Testis (tissue), 3 donors: Measurements from ENCODE around the gene ELFN1. TPM values are rescaled to one million over a fixed set of nuclear protein-coding genes. Genes with fewer than 3 reads are reported as not detected.

Source experiments
- DNase-seq: peaks from one replicate; pipeline ENCODE4 v3.0.0-alpha.2; 2019
- H3K27ac ChIP-seq, 2 donors: fragments of 200-600 bp; sonication (generic); one replicate each; pipeline ENCODE4 v1.5.1; 2019
- H3K27me3 ChIP-seq: fragments of 200-600 bp; sonication (generic); one replicate; pipeline ENCODE4 v1.5.1; 2019
- H3K36me3 ChIP-seq: fragments of 200-600 bp; sonication (generic); one replicate; pipeline ENCODE4 v1.5.1; 2017; ENCODE audit warnings: low read depth; ENCODE audit errors: missing control alignments
- H3K4me1 ChIP-seq: fragments of 200-600 bp; sonication (generic); one replicate; pipeline ENCODE4 v1.5.1; 2019
- H3K4me3 ChIP-seq, 2 donors: fragments of 200-600 bp; sonication (generic); one replicate each; pipeline ENCODE4 v1.5.1; 2017 to 2019
- H3K9me3 ChIP-seq: fragments of 200-600 bp; sonication (generic); one replicate; pipeline ENCODE4 v1.5.1; 2017
- POLR2A ChIP-seq: fragments of 450-650 bp; IDR thresholded peaks from one replicate; pipeline ENCODE4 v1.6.1; 2017; ENCODE audit warnings: antibody characterized with exemption, mild to moderate bottlenecking, moderate library complexity
- WGBS, 2 donors: methylation state at CpG; one replicate each; pipeline ENCODE4 v1.1.5; 2018; 5-methylcytosine and 5-hydroxymethylcytosine counted together
- intact Hi-C: fragments of 100-400 bp; cut with DNase I; formaldehyde crosslinking; loops from one replicate; pipeline ENCODE4 v1.15.1; 2023; ENCODE audit warnings: low total_unique reads
- polyA plus RNA-seq: library from polyadenylated mRNA; stranded (reverse); fragments of 350-450 nt; fragmentation: Illumina TruSeq; extraction: RNeasy Lipid Tissue Mini Kit (QIAGEN cat#74804); gene quantifications from one replicate; pipeline ENCODE4 v1.2.3, GENCODE V29; 2014; ENCODE audit warnings: low read depth, low replicate concordance; ENCODE audit not compliant: insufficient read depth
- total RNA-seq, 2 donors: library from RNA; depleted of rRNA; stranded (reverse); fragments of >200 nt; gene quantifications; one replicate each; pipeline ENCODE4 v1.2.3, GENCODE V29; 2016
- TF ChIP-seq, protein P1 (sequence below), 3 experiments: fragments of 450-650 bp in 2 of 3; fragments of 200-600 bp in 1 of 3; sonication (generic) in 1 of 3; IDR thresholded peaks; one replicate each; pipeline ENCODE4 v1.5.1; 2016 to 2019; ENCODE audit warnings: antibody characterized with exemption in 3 of 3, mild to moderate bottlenecking in 2 of 3, moderate library complexity in 1 of 3

The ELFN1 gene
- total and polyA plus RNA-seq, 3 donors from 2014 or later: 2.3 to 3.2 (median 2.8) TPM

DNA sequence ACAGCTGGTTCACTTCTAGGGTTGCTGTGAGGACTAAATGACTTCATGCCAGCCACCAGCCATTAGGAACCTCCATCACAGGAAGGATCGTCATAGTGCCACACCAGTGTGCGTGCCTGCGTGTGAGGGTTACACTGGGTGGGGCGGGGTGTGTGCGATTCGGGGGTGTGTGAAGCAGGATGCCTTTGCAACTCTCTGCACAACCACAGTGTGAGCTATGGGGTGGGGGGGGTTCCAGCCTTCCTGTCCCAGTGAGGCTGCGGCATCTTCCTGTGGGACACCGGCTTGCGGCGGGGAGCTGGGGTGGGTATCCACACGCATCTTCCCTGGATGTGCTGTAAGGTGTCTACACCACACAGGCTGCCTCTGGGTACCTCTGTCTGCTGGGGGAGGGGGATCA lies 6.9 kb upstream of the ELFN1 start:
- no peaks in the 10 kb centered on the region for H3K27me3 ChIP-seq
- intact Hi-C loops: no loop called here
- DNase-seq: no peak

DNA sequence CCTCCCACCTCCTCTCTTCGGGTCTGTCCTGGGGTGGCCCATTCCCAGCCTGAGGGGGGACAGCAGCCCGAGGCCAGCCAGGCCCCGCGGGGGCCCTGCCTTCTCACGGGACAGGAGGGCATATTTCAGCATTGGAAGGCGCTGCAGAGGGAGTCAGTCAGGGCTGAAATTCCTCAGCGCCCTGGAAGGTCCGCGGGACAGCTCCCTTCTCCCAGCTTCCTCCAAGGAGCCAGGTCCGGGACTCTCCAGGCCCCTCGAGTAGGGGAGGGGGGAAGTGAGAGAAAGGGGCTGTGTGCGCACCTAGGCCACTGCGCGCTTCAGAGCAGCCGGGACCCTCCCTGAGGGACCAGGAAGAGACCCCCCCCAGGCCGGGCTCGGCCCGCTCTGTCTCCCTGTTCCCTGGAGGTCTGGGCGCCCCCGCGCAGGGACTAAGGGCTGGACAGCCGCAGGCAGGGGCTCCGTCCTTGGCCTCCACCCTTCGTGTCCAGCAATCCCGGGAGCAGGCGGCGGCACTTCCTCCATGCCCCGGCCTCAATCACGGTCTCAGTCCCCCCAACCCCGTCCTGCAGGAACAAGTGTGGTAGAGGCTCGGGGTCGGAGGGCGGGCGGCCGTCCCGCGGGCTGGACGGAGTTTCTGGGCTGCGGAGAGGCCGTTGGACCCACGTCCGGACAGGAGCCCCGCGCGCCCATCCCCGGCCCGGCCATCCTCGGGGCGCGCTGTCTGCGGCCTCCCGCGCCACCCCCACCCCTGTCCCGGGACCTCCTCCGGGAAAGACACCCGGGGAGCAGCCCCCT lies 6.0 kb upstream of the ELFN1 start:
- Histone ChIP-seq H3K4me3 (peak overlapping the region; percentile 39 to 47), H3K27me3 (no peaks in the 10 kb centered on the region), H3K36me3 (no peaks in the 10 kb centered on the region), H3K9me3 (no peaks in the 10 kb centered on the region), H3K27ac (no peak overlapping the region), H3K4me1 (peaks cover 21% of the 10 kb centered on the region)
- DNase-seq: no peak
- intact Hi-C loops: no loop called here
- WGBS, 2 donors: 6% methylated on average over 6 to 38 of the region's 56 CpGs
- TF ChIP-seq, protein P1, sequence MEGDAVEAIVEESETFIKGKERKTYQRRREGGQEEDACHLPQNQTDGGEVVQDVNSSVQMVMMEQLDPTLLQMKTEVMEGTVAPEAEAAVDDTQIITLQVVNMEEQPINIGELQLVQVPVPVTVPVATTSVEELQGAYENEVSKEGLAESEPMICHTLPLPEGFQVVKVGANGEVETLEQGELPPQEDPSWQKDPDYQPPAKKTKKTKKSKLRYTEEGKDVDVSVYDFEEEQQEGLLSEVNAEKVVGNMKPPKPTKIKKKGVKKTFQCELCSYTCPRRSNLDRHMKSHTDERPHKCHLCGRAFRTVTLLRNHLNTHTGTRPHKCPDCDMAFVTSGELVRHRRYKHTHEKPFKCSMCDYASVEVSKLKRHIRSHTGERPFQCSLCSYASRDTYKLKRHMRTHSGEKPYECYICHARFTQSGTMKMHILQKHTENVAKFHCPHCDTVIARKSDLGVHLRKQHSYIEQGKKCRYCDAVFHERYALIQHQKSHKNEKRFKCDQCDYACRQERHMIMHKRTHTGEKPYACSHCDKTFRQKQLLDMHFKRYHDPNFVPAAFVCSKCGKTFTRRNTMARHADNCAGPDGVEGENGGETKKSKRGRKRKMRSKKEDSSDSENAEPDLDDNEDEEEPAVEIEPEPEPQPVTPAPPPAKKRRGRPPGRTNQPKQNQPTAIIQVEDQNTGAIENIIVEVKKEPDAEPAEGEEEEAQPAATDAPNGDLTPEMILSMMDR (IDR thresholded peaks at IDR 0.05): no peak
- no peak for TF ChIP-seq POLR2A

More for the DNA sequence above, 6.9 kb upstream of the ELFN1 start:
- Histone ChIP-seq H3K36me3 (no peaks in the 10 kb centered on the region), H3K27ac (no peak overlapping the region), H3K4me1 (peaks cover 21% of the 10 kb centered on the region), H3K4me3 (no peak overlapping the region), H3K9me3 (no peaks in the 10 kb centered on the region)
- TF ChIP-seq, protein P1 (IDR thresholded peaks at IDR 0.05): no peak
- no peak for TF ChIP-seq POLR2A
- WGBS, 2 donors: 27 to 59% methylated on average over 6 to 11 of the region's 11 CpGs

- peak; percentile 72 for DNase-seq
- H3K27me3 ChIP-seq: no peaks in the 10 kb centered on the region
- intact Hi-C loops: no loop called here
Measured at GRCh38 chr7:1664711-1665548, 5.1 kb upstream of the ELFN1 start.

DNA sequence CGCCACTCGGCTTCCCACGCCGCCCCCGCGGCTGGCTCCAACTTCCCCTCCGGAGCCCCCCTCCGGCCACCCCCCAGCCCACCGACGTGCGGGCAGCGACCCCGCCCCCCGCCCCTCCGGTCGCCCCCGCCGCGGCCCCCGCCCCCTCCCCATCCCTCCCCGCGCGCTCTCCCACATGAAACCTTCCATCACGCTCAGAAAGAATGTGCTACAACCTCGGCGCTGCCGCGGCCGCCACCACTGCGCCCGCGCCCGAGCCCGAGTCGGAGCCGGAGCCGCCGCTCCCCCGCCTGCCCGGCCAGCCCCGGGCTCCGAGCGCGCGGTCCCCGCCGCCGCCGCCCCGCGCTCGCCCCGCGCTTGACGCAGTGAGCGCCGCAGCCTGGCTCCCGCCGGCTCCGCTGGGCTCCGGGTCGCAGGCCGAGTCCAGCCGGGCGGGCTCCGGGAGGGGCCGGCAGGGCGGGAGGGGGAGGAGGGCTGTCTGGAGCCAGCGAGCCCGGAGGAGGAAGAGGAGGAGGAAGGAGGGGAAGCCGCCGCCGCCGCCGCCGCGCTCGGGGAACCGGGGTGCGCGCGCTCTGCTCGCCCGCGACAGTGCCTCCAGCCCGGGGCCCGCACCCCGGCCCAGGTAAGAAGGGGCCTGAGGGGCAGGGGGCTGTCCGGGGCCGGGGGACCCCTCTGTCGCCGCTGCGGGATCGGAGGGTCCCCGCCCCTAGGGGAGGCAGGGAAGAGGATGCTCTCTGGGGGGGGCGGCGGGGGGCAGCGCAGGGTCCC lies 4.3 kb upstream of the ELFN1 start:
- 0% methylated on average over 90 of the region's 98 CpGs; no CpG with 5 or more reads in 1 of the 2 donors for WGBS, 2 donors
- Histone ChIP-seq H3K4me1 (peaks cover 21% of the 10 kb centered on the region), H3K36me3 (no peaks in the 10 kb centered on the region), H3K27ac (no peak overlapping the region), H3K4me3 (peak overlapping the region; percentile 39 to 47), H3K9me3 (no peaks in the 10 kb centered on the region), H3K27me3 (no peaks in the 10 kb centered on the region)
- DNase-seq: no peak
- no peak for TF ChIP-seq POLR2A
- TF ChIP-seq, protein P1 (IDR thresholded peaks at IDR 0.05): no peak
- intact Hi-C loops: no loop called here

More at GRCh38 chr7:1664711-1665548, 5.1 kb upstream of the ELFN1 start:
- Histone ChIP-seq H3K4me1 (peaks cover 21% of the 10 kb centered on the region), H3K27ac (no peak overlapping the region), H3K4me3 (peak overlapping the region; percentile 39 to 47), H3K36me3 (no peaks in the 10 kb centered on the region), H3K9me3 (no peaks in the 10 kb centered on the region)
- TF ChIP-seq, protein P1 (IDR thresholded peaks at IDR 0.05): peak; percentile 50 to 90 (median 74)
- TF ChIP-seq POLR2A: no peak
- 0 to 2% methylated on average over 18 to 89 of the region's 95 CpGs for WGBS, 2 donors
